HG03159 (cell line): ENCODE measurements around the gene AKAP6.
"Not testable (repeated sequence)": the region's sequence is repeated elsewhere in the genome, so short reads cannot be mapped to it uniquely, and the experiment has no call there.

ENCODE experiments used
- ATAC-seq: cut with Tn5 transposase; IDR thresholded peaks from one replicate; pipeline ENCODE4 v1.9.1; 2021; ENCODE audit warnings: mild to moderate bottlenecking, moderate library complexity; ENCODE audit not compliant: unreplicated experiment

Gene AKAP6

GRCh38 chr14:32728526-32728925 is 399.4 kb downstream of the AKAP6 start:
- ATAC-seq, result no peak

- ATAC-seq, result no peak
These were observed 399.9 kb downstream of the AKAP6 start for GRCh38 chr14:32728976-32729375.

- ATAC-seq, result no peak
These were observed 402.2 kb downstream of the AKAP6 start for GRCh38 chr14:32731249-32731648.

DNA sequence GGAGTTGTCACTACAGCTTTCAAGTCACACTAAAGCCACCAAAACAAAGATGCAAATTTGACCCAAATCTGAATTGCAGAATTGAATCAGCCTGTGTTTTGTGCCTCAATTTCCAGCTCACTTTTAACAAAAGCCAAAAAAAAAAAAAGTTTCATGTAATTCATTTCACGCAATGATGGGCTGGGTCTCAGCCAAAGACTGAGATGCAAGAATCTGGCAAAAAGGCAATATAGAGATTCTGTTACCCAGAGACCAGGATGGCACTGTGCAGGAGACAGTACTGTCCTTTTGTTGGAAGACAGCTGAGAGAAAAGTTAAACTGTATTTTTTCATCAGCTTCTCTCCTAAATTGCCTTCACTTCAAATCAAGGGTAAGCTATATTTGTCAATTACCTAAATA is 403.9 kb downstream of the AKAP6 start:
- ATAC-seq, result no peak

DNA sequence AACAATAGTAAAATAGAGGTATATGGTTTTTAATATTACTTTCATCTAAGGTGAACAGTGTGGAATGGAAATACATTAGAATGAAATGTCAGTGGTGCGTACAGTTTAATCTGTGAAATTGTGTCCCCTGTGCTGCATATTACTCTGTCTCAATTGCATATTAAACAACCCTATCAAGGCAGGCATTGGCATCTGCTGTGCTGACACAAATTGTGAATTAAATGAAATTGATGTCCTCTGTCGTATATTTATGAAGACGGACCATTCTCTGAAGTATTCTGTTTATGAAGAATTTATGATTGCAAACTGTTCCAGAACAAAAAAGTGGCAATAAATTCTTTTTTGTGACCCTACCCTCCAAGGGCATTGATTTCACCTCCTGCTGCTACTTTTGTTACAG is 405.2 kb downstream of the AKAP6 start:
- ATAC-seq, result no peak

GRCh38 chr14:32737621-32738020 is 408.5 kb downstream of the AKAP6 start:
- ATAC-seq, result no peak

DNA sequence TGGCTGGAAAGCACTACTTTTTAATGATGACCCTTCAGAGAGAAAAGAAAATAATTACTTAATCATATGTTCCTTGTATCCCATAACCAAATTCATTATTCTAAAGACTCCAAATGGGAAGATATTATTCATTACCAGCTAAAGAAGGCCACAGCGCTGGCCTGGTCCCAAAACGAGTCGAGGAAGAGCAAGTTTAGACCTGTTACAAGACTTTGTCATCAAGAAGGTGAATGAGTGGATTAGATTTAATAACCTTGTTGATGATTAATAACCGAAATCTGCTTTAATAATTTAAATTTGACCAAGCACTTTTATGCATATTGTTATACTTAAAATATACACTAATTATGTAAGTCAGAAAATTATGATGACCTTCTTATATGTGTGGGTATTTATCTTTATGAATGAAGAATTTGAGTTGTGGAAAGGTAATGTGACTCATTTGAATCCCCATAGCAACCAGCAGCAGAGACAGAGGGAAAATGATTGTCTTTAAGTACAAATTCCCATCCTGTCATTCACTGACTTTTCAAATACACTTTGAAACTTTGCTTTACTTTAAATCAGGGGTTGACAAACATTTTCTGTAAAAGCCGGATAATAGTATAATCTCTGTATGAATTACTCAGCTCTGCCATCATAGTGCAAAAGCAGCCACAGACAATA is 409.2 kb downstream of the AKAP6 start:
- no peak for ATAC-seq

GRCh38 chr14:32744811-32745445 is 415.8 kb downstream of the AKAP6 start:
- ATAC-seq, result no peak

- no peak for ATAC-seq
These were observed 425.1 kb downstream of the AKAP6 start for GRCh38 chr14:32754209-32754608.

- no peak for ATAC-seq
These were observed 427.1 kb downstream of the AKAP6 start for GRCh38 chr14:32756173-32756572.

- ATAC-seq, result no peak
These were observed 427.7 kb downstream of the AKAP6 start for GRCh38 chr14:32756775-32757174.

DNA sequence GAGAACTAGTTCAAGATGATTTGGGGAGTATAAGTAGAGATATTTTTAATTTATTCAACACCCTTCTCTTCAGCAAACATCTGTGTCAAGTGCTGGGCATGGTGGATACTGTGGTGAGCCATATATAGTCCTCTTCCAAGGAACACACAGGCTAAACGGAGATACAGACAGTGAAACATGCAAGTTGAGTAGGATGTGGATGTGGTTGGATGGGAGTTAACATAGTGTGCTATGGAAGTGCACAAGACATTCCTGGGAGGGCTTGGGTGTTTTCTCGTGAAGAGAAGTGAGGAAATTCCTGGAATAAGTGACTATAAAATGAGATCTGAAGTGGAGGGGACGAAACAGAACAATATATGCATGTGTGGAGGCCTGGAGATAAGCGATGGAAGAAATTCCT is 428.5 kb downstream of the AKAP6 start:
- ATAC-seq, result no peak

GRCh38 chr14:32761381-32761968 is 432.4 kb downstream of the AKAP6 start:
- no peak for ATAC-seq

GRCh38 chr14:32762886-32763285 is 433.8 kb downstream of the AKAP6 start:
- ATAC-seq, result no peak

DNA sequence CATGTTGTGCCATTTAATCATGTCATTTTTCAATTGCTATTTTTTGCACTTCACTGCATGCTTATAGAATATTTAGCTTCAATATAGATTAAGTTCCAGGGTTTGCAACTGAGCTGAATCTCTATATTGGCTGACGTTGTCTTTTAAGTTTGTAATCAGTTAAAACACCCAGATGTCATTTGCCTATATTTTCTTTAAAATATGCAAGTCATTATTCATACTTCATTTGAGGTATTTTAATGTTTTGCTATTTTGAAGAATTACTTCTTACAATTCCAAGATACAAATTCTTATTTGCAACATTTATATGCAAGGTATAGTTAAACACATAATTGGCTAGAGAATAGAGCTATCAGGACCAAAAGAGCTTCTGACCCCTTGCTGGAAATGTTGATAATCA is 434.6 kb downstream of the AKAP6 start:
- no peak for ATAC-seq

- no peak for ATAC-seq
These were observed 435.0 kb downstream of the AKAP6 start for GRCh38 chr14:32764131-32764530.

DNA sequence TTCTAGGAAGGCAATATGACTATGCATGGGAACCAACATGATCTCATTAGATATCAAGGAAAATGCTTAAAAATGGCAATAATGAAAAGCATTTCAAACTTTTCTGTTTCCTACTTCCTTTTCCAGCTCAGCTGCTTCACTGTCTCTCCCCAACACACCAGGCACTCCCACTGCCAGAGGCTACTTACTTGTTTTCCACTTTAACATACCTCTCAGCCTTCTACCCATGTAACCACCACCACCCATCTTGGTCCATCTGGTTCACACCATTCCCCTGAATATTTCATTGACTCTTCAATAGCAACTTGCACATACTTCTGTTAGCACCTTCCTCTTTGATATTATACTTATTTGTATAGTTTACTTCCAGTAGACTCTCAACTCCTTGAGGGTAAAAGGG is 441.3 kb downstream of the AKAP6 start:
- no peak for ATAC-seq

DNA sequence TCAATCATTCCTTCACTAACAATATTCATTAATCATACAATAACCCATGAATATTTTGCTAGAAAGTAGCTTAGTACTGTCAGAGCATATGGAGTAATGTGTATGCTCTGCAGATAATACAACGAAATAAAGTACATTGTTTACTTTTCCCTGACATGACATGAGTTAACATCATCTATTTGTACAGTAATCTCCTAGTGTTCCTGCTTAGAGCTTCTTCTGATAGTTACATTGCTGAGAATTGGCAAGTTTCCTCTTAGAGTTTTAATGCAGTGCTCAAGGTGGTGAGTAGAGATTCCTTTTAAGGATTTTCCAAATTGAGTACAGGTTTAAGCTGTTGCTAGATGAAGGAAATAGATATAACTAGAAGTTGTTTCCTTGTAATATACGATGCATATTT is 445.1 kb downstream of the AKAP6 start:
- no peak for ATAC-seq

DNA sequence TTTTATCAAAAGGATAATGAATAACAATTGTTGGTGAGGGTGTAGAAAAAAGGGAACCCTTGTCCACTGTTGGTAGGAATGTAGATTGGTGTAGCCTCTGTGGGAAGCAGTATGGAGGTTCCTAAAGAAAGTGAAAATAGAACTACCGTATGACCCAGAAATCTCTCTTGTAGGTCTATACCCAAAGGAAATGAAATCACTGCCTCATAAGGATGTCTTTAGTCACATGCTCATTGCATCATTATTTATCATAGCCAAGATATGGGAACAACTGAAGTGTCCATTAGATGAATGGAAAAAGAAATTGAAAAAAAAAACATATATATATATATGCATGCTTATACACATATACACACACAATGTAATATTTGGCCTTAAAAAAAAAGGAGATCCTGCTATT is 450.7 kb downstream of the AKAP6 start:
- no peak for ATAC-seq

DNA sequence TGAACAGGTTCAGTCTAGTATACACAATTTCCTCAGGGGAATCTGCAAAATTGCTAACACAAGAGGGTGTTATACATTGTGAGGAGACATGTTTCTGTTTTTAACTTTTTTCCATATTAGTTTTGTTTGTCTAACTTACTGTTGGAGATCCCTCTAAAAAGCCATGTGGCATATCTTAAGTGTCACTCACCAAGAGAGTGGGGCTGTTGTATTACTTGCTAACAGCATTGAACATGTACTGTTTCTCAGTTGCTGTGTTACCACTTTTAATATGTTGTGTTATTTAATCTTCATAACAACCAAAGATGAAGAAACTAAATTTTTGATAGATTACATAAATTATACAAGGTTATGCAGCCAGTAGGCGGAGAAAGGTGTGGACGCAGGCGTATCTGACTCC is 455.3 kb downstream of the AKAP6 start:
- no peak for ATAC-seq

DNA sequence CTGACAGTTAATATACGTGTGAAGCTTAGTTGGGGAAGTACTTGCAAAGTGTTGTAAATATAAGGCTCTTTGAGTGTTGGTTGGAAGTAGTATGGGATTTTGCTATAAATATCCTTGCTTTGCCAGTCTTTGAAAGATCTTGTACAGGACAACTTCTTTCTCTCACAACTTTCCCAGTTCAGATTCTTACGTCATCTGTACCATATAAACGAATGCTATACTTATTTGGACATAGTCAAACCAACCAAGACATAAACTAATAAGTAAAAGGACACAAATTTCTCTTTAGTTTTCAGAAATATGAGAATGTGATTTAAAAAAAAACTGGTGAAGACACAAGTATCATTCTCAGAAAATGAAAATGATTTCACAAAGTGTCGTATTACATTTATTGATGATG is 456.5 kb downstream of the AKAP6 start:
- ATAC-seq, result no peak

- ATAC-seq, result no peak
These were observed 457.8 kb downstream of the AKAP6 start for GRCh38 chr14:32786886-32787285.

DNA sequence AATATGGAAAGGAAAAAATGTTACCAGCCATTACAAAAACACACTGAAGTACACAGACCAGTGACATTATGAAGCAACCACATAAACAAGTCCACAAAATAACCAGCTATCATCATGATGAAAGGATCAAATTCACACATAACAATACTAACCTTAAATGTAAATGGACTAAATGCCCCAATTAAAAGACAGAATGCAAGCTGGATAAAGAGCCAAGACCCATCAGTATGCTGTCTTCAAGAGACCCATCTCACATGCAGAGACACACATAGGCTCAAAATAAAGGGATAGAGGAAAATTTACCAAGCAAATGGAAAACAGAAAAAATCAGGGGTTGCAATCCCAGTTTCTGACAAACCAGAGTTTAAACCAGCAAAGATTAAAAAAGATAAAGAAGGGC is 463.9 kb downstream of the AKAP6 start:
- not testable (repeated sequence) for ATAC-seq
